Testis (tissue), 2 donors: ENCODE data around the gene CASTOR1.

Source experiments
- POLR2A ChIP-seq: fragments of 450-650 bp; IDR thresholded peaks from one replicate; pipeline ENCODE4 v1.6.1; 2017; ENCODE audit warnings: antibody characterized with exemption, mild to moderate bottlenecking, moderate library complexity
- TF ChIP-seq, protein P1 (sequence below), 3 experiments: fragments of 450-650 bp in 2 of 3; fragments of 200-600 bp in 1 of 3; sonication (generic) in 1 of 3; IDR thresholded peaks; one replicate each; pipeline ENCODE4 v1.5.1; 2016 to 2019; ENCODE audit warnings: antibody characterized with exemption in 3 of 3, mild to moderate bottlenecking in 2 of 3, moderate library complexity in 1 of 3

DNA sequence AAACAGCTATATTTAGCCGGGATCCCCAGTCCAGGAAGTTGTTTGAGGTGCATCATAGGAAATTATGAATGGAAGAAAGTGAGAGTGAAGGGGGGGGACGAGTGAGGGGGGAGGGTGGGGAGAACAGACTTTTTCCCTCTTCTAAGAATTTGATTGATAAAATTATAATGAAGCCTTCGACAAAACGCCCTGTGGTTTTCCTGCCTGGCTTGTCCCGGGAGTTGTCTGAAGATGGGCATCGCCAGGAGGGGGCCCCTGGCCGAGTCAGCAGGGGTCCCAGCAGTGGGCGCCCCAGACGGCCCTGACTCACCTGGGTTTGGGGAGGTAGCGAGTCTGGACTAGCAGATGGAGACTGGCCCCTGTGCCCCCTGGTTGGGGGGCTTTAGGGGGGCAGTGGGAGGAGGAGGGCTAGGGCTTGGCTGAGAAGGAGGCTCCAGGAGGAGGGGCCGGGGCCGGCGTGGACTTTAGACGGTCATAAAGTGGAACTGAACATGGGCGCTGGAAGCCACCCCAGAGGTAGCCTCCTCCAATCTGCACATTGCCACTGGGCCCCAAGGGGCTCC lies 42.4 kb downstream of the CASTOR1 start:
- TF ChIP-seq, protein P1, sequence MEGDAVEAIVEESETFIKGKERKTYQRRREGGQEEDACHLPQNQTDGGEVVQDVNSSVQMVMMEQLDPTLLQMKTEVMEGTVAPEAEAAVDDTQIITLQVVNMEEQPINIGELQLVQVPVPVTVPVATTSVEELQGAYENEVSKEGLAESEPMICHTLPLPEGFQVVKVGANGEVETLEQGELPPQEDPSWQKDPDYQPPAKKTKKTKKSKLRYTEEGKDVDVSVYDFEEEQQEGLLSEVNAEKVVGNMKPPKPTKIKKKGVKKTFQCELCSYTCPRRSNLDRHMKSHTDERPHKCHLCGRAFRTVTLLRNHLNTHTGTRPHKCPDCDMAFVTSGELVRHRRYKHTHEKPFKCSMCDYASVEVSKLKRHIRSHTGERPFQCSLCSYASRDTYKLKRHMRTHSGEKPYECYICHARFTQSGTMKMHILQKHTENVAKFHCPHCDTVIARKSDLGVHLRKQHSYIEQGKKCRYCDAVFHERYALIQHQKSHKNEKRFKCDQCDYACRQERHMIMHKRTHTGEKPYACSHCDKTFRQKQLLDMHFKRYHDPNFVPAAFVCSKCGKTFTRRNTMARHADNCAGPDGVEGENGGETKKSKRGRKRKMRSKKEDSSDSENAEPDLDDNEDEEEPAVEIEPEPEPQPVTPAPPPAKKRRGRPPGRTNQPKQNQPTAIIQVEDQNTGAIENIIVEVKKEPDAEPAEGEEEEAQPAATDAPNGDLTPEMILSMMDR (IDR thresholded peaks at IDR 0.05) = no peak
- no peak for TF ChIP-seq POLR2A
